Lower leg skin (tissue), 3 donors: ENCODE results near the gene SLBP.

Experiments used
- POLR2A ChIP-seq, 2 donors: fragments of 450-650 bp; IDR thresholded peaks; one replicate each; pipeline ENCODE4 v1.6.1; 2016 to 2017; ENCODE audit warnings: antibody characterized with exemption in 2 of 2, mild to moderate bottlenecking in 1 of 2, moderate library complexity in 1 of 2
- TF ChIP-seq, protein P1 (sequence below), 3 donors: fragments of 450-650 bp; IDR thresholded peaks; one replicate each; pipeline ENCODE4 v1.5.1; 2016; ENCODE audit warnings: antibody characterized with exemption in 3 of 3, mild to moderate bottlenecking in 3 of 3, moderate library complexity in 2 of 3

DNA sequence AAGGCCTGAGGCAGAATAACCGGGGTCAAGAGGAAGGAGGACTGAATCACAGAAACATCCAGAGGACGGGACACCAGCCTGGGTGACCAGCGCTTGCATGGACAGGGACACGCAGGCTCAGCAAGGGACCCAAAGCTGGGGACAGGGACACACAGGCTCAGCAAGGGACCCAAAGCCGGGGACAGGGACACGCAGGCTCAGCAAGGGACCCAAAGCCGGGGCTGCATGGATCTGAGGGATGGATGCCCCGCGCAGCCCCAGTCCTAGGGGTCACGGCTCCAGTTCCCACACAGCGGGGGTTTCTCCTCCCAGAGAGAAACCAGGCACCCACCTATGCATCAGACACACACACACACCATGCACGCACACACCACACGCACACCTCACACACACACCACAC lies 60.5 kb downstream of the SLBP start:
- TF ChIP-seq, protein P1, sequence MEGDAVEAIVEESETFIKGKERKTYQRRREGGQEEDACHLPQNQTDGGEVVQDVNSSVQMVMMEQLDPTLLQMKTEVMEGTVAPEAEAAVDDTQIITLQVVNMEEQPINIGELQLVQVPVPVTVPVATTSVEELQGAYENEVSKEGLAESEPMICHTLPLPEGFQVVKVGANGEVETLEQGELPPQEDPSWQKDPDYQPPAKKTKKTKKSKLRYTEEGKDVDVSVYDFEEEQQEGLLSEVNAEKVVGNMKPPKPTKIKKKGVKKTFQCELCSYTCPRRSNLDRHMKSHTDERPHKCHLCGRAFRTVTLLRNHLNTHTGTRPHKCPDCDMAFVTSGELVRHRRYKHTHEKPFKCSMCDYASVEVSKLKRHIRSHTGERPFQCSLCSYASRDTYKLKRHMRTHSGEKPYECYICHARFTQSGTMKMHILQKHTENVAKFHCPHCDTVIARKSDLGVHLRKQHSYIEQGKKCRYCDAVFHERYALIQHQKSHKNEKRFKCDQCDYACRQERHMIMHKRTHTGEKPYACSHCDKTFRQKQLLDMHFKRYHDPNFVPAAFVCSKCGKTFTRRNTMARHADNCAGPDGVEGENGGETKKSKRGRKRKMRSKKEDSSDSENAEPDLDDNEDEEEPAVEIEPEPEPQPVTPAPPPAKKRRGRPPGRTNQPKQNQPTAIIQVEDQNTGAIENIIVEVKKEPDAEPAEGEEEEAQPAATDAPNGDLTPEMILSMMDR (IDR thresholded peaks at IDR 0.05) = no peak
- TF ChIP-seq POLR2A (IDR thresholded peaks at IDR 0.05) = no peak
